ENCODE results near the gene CDHR5.

GRCh38 chr11:617199-617911, 7.4 kb downstream of the CDHR5 start:
- TF ChIP-seq CTCF (optimal IDR thresholded peaks at IDR 0.05 in 1 of 3, IDR thresholded peaks at IDR 0.05 in 1 of 3, conservative IDR thresholded peaks at IDR 0.05 in 1 of 3; ENCODE audit: extremely low read depth in 1 of 3, insufficient read depth in 2 of 3, low read length in 3 of 3) (no peak), EZH2 (IDR thresholded peaks at IDR 0.05; ENCODE audit: low read length) (no peak)

Measured in keratinocyte (primary cell).